ENCODE data around the gene CPEB1.
"Not testable (repeated sequence)": the region's sequence is repeated elsewhere in the genome, so short reads cannot be mapped to it uniquely, and the experiment has no call there.

Gene CPEB1

GRCh38 chr15:82535566-82536408 lies 111.4 kb downstream of the CPEB1 start:
- no peak overlapping the region for H3K4me3 ChIP-seq (ENCODE audit: low read depth, low read length)

GRCh38 chr15:82535151-82535550 lies 112.0 kb downstream of the CPEB1 start:
- not testable (repeated sequence) for H3K4me3 ChIP-seq (ENCODE audit: low read depth, low read length)

More at GRCh38 chr15:82535566-82536408, 111.4 kb downstream of the CPEB1 start:
- no peak for TF ChIP-seq CTCF (IDR thresholded peaks at IDR 0.05; ENCODE audit: borderline replicate concordance, insufficient read depth, low read depth, low read length)

- not testable (repeated sequence) for H3K4me3 ChIP-seq (ENCODE audit: low read depth, low read length)
Observed at GRCh38 chr15:82534457-82534861, 112.7 kb downstream of the CPEB1 start.

- H3K4me3 ChIP-seq (ENCODE audit: low read depth, low read length) = no peak overlapping the region
- no peak for TF ChIP-seq CTCF (IDR thresholded peaks at IDR 0.05; ENCODE audit: borderline replicate concordance, insufficient read depth, low read depth, low read length)
Observed at GRCh38 chr15:82533801-82534200, 113.4 kb downstream of the CPEB1 start.

GRCh38 chr15:82532991-82533481 lies 114.1 kb downstream of the CPEB1 start:
- H3K4me3 ChIP-seq (ENCODE audit: low read depth, low read length) = no peak overlapping the region
- TF ChIP-seq CTCF (IDR thresholded peaks at IDR 0.05; ENCODE audit: borderline replicate concordance, insufficient read depth, low read depth, low read length) = no peak

GRCh38 chr15:82532383-82532990 lies 114.7 kb downstream of the CPEB1 start:
- H3K4me3 ChIP-seq (ENCODE audit: low read depth, low read length) = no peak overlapping the region
- TF ChIP-seq CTCF (IDR thresholded peaks at IDR 0.05; ENCODE audit: borderline replicate concordance, insufficient read depth, low read depth, low read length) = no peak

GRCh38 chr15:82531496-82532382 lies 115.4 kb downstream of the CPEB1 start:
- no peak overlapping the region for H3K4me3 ChIP-seq (ENCODE audit: low read depth, low read length)
- TF ChIP-seq CTCF (IDR thresholded peaks at IDR 0.05; ENCODE audit: borderline replicate concordance, insufficient read depth, low read depth, low read length) = no peak

All from GM12875 (cell line).